Muscle layer of duodenum (tissue), 2 donors: ENCODE data around the gene GRID2.

Experiments
- H3K27ac ChIP-seq: one replicate; pipeline ENCODE4 v1.7.0; 2013; ENCODE audit warnings: mild to moderate bottlenecking, low read length
- H3K27me3 ChIP-seq: one replicate; pipeline ENCODE4 v1.7.0; 2013; ENCODE audit warnings: low read depth, mild to moderate bottlenecking, control low read depth, low read length
- H3K36me3 ChIP-seq, 2 donors: one replicate each; pipeline ENCODE4 v1.7.0; 2013; ENCODE audit warnings: low read length in 2 of 2, control low read depth in 1 of 2, mild to moderate bottlenecking in 1 of 2; ENCODE audit not compliant: insufficient read depth in 2 of 2, control insufficient read depth in 1 of 2
- H3K4me1 ChIP-seq, 2 donors: one replicate each; pipeline ENCODE4 v1.7.0; 2013; ENCODE audit warnings: low read length in 2 of 2, mild to moderate bottlenecking in 2 of 2, control low read depth in 1 of 2, moderate library complexity in 1 of 2; ENCODE audit not compliant: insufficient read depth in 2 of 2, control insufficient read depth in 1 of 2
- H3K4me3 ChIP-seq, 2 donors: one replicate each; pipeline ENCODE4 v1.7.0; 2013; ENCODE audit warnings: low read length in 2 of 2, low read depth in 1 of 2, mild to moderate bottlenecking in 1 of 2
- H3K9me3 ChIP-seq, 2 donors: one replicate each; pipeline ENCODE4 v1.7.0; 2013; ENCODE audit warnings: low read length in 2 of 2, control low read depth in 1 of 2, mild to moderate bottlenecking in 1 of 2; ENCODE audit not compliant: control insufficient read depth in 1 of 2
- donor health status: healthy.

The GRID2 gene

DNA sequence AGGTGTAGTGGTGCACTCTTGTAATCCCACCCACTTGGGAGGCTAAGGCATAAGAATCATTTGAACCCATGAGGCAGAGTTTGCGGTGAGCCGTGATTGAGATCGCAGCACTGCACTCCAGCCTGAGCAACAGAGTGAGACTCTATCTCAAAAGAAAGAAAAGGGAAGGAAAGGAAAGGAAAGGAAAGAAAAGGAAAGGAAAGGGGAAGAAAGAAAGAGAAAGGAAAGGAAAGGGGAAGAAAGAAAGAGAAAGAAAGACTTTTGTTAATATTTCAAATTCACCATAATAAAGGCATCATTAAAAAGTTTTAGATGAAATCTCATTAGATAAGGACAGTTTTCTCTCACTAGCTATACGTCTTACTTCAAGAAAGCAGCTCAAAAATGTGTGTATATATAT lies 864.3 kb downstream of the GRID2 start:
- H3K9me3 ChIP-seq: no peaks in the 10 kb centered on the region
- no peaks in the 10 kb centered on the region for H3K36me3 ChIP-seq
- no peak overlapping the region for H3K4me3 ChIP-seq
- H3K4me1 ChIP-seq: no peaks in the 10 kb centered on the region
- H3K27me3 ChIP-seq: no peaks in the 10 kb centered on the region
- no peak overlapping the region for H3K27ac ChIP-seq

- Histone ChIP-seq H3K4me1 (no peaks in the 10 kb centered on the region), H3K9me3 (no peaks in the 10 kb centered on the region), H3K27me3 (no peaks in the 10 kb centered on the region), H3K36me3 (no peaks in the 10 kb centered on the region), H3K27ac (no peak overlapping the region), H3K4me3 (no peak overlapping the region)
Measured at GRCh38 chr4:93169966-93170365, 866.2 kb downstream of the GRID2 start.

GRCh38 chr4:93174598-93174997 lies 870.8 kb downstream of the GRID2 start:
- H3K27ac ChIP-seq: no peak overlapping the region
- H3K27me3 ChIP-seq: no peaks in the 10 kb centered on the region
- no peaks in the 10 kb centered on the region for H3K9me3 ChIP-seq
- H3K4me3 ChIP-seq: no peak overlapping the region
- no peaks in the 10 kb centered on the region for H3K36me3 ChIP-seq
- no peaks in the 10 kb centered on the region for H3K4me1 ChIP-seq

GRCh38 chr4:93178279-93178678 lies 874.5 kb downstream of the GRID2 start:
- Histone ChIP-seq H3K4me3 (no peak overlapping the region), H3K4me1 (no peaks in the 10 kb centered on the region), H3K27me3 (no peaks in the 10 kb centered on the region), H3K9me3 (no peaks in the 10 kb centered on the region), H3K36me3 (no peaks in the 10 kb centered on the region), H3K27ac (no peak overlapping the region)

DNA sequence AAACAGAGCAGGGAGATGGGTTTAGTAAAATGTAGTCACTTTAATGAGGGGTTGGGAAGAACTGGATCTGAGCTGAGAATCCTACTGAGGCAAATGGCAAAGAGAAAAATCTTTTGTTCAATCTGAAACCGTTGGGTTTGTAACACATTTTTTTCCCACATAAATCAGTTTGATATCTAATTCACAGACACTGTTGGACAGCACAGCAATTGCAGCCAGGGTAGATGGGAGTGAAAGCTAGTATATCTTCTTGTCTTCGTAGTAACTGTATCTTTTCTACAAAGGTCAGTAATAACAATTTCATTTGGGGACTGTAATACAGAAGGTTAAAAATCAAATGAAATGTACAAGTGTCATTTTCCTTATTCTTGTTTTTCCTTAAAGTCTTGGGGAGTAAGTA lies 875.3 kb downstream of the GRID2 start:
- Histone ChIP-seq H3K36me3 (no peaks in the 10 kb centered on the region), H3K4me3 (no peak overlapping the region), H3K4me1 (no peaks in the 10 kb centered on the region), H3K27ac (no peak overlapping the region), H3K27me3 (no peaks in the 10 kb centered on the region), H3K9me3 (no peaks in the 10 kb centered on the region)

DNA sequence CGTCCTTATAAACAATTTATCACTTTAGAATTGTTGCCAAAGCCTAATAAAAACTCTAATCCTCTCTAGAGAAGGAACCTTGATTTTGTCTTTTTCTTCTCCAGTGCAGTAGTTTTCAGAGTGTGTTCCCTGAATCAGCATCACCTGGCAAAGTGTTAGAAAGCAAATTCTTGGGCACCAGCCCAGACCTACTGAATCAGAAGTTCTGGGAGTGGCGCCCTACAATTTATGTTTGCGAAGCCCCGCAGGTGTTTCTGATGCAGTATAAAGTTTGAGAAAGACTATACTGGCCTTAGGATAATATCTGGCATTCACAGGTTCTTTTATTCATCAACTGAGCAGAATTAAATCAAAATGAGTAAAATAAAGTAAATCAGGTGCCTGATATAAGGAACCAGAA lies 879.0 kb downstream of the GRID2 start:
- Histone ChIP-seq H3K9me3 (no peaks in the 10 kb centered on the region), H3K27ac (no peak overlapping the region), H3K36me3 (no peaks in the 10 kb centered on the region), H3K27me3 (no peaks in the 10 kb centered on the region), H3K4me1 (no peaks in the 10 kb centered on the region), H3K4me3 (no peak overlapping the region)

- Histone ChIP-seq H3K36me3 (no peaks in the 10 kb centered on the region), H3K27me3 (no peaks in the 10 kb centered on the region), H3K9me3 (peaks cover 0 to 3% of the 10 kb centered on the region in 2 donors), H3K4me1 (no peaks in the 10 kb centered on the region), H3K27ac (no peak overlapping the region), H3K4me3 (no peak overlapping the region)
Measured at GRCh38 chr4:93183576-93183975, 879.8 kb downstream of the GRID2 start.

DNA sequence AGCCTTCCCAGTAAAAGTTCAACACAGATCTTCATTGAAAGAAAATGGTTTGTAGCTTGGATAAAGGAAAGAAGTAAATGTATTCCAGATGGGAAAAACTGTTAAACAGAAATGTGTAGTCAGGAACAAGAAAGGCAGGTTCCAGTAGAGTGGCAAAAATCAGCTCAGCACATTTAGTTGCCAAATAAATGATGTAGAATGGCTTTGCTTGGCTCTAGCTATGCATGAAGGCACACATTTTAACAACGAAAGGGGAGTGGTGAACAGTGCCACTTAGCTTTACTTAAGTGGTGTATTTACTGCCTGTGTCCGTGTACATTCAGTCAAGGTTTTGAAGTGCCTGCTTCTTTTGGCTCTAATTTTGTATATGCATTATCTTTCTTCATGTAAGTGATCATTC lies 880.3 kb downstream of the GRID2 start:
- Histone ChIP-seq H3K4me3 (no peak overlapping the region), H3K36me3 (no peaks in the 10 kb centered on the region), H3K9me3 (peaks cover 0 to 3% of the 10 kb centered on the region in 2 donors), H3K27me3 (no peaks in the 10 kb centered on the region), H3K27ac (no peak overlapping the region), H3K4me1 (no peaks in the 10 kb centered on the region)

DNA sequence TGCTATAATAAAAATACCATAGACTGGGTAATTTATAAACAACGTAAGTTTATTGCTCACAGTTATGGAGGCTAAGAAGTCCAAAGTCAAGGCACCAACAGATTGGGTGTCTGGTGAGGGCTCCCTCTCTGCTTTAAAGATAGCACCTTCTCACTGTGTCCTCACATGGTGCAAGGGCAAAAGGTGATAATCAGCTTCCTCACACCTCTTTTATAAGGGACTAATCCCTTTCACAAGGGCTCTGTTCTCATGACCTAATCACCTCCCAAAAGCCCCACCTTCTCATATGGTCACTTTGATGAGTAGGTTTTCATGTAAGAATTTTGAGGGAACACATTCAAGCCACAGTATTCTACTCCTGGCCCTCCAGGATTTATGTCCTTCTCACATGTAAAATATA lies 883.1 kb downstream of the GRID2 start:
- no peak overlapping the region for H3K4me3 ChIP-seq
- peaks cover 0 to 3% of the 10 kb centered on the region in 2 donors for H3K9me3 ChIP-seq
- no peaks in the 10 kb centered on the region for H3K4me1 ChIP-seq
- no peaks in the 10 kb centered on the region for H3K36me3 ChIP-seq
- H3K27me3 ChIP-seq: no peaks in the 10 kb centered on the region
- no peak overlapping the region for H3K27ac ChIP-seq

DNA sequence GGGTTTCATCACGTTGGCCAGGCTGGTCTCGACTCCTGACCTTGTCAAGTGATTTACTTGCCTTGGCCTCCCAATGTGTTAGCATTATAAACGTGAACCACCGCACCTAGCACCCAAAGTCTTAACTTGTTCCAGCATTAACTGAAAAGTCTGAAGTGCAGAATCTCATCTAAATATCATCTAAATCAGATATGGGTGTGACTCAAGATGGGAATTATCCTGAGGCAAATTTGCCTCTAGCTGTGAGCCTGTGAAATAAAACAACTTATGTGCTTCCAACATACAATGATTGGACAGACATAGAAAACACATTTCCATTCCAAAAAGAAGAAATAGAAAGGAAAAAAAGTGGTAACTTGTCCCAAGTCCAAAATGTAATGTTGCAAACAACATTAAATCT lies 883.7 kb downstream of the GRID2 start:
- H3K4me3 ChIP-seq: no peak overlapping the region
- no peaks in the 10 kb centered on the region for H3K4me1 ChIP-seq
- H3K9me3 ChIP-seq: peaks cover 0 to 3% of the 10 kb centered on the region in 2 donors
- H3K36me3 ChIP-seq: no peaks in the 10 kb centered on the region
- H3K27me3 ChIP-seq: no peaks in the 10 kb centered on the region
- no peak overlapping the region for H3K27ac ChIP-seq

DNA sequence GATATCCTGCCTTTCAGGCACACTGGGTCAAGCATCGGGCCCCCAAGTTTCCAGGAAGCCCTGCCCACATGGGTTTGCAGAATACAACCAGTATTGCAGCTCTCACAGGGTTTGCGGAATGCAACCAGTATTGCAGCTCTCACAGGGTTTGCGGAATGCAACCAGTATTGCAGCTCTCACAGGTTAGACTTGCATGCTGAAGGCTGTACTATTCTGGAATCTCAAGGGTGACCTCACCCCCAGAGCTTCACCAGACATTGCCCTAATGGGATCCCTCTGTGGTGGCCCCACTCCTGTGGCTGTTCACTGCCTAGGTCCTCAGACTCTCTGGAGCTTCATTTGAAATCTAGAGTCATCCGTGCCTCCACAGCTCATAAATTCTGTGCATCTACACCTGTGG lies 884.1 kb downstream of the GRID2 start:
- no peak overlapping the region for H3K4me3 ChIP-seq
- no peaks in the 10 kb centered on the region for H3K27me3 ChIP-seq
- no peaks in the 10 kb centered on the region for H3K4me1 ChIP-seq
- H3K36me3 ChIP-seq: no peaks in the 10 kb centered on the region
- no peak overlapping the region for H3K27ac ChIP-seq
- peaks cover 0 to 3% of the 10 kb centered on the region in 2 donors for H3K9me3 ChIP-seq

DNA sequence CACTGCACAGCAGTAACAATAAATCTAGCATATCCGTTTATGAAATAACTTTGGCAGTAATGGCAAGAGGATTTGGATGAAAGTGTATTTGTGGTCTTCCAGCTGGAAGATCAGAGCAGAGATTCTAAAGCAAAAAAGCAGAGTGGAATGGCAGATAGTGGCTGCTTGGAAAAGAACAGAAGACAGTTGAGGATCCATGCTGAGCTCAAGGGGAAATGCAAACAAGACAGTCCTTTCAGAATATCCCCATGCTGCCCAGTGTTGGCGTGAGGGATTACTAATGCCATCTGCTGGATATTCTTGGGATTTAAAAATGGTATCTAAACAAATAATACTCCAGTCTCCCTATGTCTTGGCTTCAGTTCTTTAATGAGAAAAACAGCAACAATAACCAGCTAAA lies 895.7 kb downstream of the GRID2 start:
- Histone ChIP-seq H3K9me3 (no peaks in the 10 kb centered on the region), H3K4me1 (no peaks in the 10 kb centered on the region), H3K27ac (no peak overlapping the region), H3K4me3 (no peak overlapping the region), H3K36me3 (no peaks in the 10 kb centered on the region), H3K27me3 (no peaks in the 10 kb centered on the region)
